HEK293 (cell line): ENCODE measurements around the gene CHIT1.

Experiments used
- CTCF ChIA-PET: fragments of 350-600 bp; formaldehyde crosslinking; extraction: SDS; loops from one replicate; lab custom pipeline; 2021; ENCODE audit warnings: antibody characterized with exemption; lab: Yijun Ruan, JAX
- POLR2A ChIA-PET: fragments of 300-600 bp; formaldehyde crosslinking; extraction: SDS; loops from one replicate; lab custom pipeline; 2020; ENCODE audit warnings: antibody characterized with exemption, inconsistent platforms; lab: Yijun Ruan, JAX
- H3K27ac ChIP-seq: fragments of 200-500 bp; sonication (Bioruptor generic); 2 replicates; pipeline ENCODE4 v1.5.1; 2014; ENCODE audit warnings: low read depth, low read length, control low read depth, inconsistent platforms; ENCODE audit errors: extremely low read depth
- H3K36me3 ChIP-seq, 2 experiments: fragments of 200-500 bp in 1 of 2; sonication (Bioruptor generic) in 1 of 2; 1 replicate in 1 of 2; 2 replicates in 1 of 2; pipeline ENCODE4 v1.5.1; 2014 to 2017; ENCODE audit warnings: inconsistent platforms in 2 of 2, low read length in 2 of 2; ENCODE audit not compliant: control insufficient read depth in 2 of 2, insufficient read depth in 1 of 2
- H3K4me1 ChIP-seq: fragments of 200-500 bp; sonication (Bioruptor generic); 2 replicates; pipeline ENCODE4 v1.5.1; 2014; ENCODE audit warnings: mild to moderate bottlenecking, low read length, inconsistent platforms; ENCODE audit not compliant: control insufficient read depth, insufficient read depth
- H3K4me3 ChIP-seq: 2 replicates; pipeline ENCODE4 v1.5.1; 2011; ENCODE audit warnings: low read depth, mild to moderate bottlenecking, control low read depth, low read length, moderate library complexity
- H3K9me3 ChIP-seq: fragments of 200-500 bp; sonication (Bioruptor generic); 2 replicates; pipeline ENCODE4 v1.5.1; 2014; ENCODE audit warnings: low read depth, low read length, inconsistent platforms; ENCODE audit not compliant: control insufficient read depth, insufficient read depth
- GLIS1 ChIP-seq: fragments of 450-650 bp; formaldehyde crosslinking; IDR thresholded peaks from 2 replicates; pipeline ENCODE4 v1.5.1; 2016; ENCODE audit warnings: missing biosample characterization, missing genetic modification characterization
- KLF16 ChIP-seq: fragments of 450-650 bp; formaldehyde crosslinking; IDR thresholded peaks from 2 replicates; pipeline ENCODE4 v1.5.1; 2017; ENCODE audit warnings: missing biosample characterization, missing genetic modification characterization
- KLF8 ChIP-seq: fragments of 450-650 bp; formaldehyde crosslinking; IDR thresholded peaks from 2 replicates; pipeline ENCODE4 v1.5.1; 2016; ENCODE audit warnings: missing biosample characterization, missing genetic modification characterization
- KLF9 ChIP-seq: fragments of 450-650 bp; formaldehyde crosslinking; IDR thresholded peaks from 2 replicates; pipeline ENCODE4 v1.5.1; 2016; ENCODE audit warnings: missing biosample characterization, missing genetic modification characterization, low read depth
- PRDM1 ChIP-seq: fragments of 450-650 bp; formaldehyde crosslinking; IDR thresholded peaks from 2 replicates; pipeline ENCODE4; 2016; ENCODE audit warnings: missing biosample characterization, missing genetic modification characterization
- RBAK ChIP-seq: fragments of 450-650 bp; formaldehyde crosslinking; IDR thresholded peaks from 2 replicates; pipeline ENCODE4 v1.5.1; 2016; ENCODE audit warnings: missing biosample characterization, missing genetic modification characterization
- TCF7L2 ChIP-seq: IDR thresholded peaks from 2 replicates; pipeline ENCODE4 v1.6.1; 2011; ENCODE audit warnings: low read depth, mild to moderate bottlenecking, inconsistent platforms, low read length, moderate library complexity, borderline replicate concordance
- TRIM28 ChIP-seq: IDR thresholded peaks from 2 replicates; pipeline ENCODE4 v1.6.1; 2011; ENCODE audit warnings: low read length, control low read depth, borderline replicate concordance
- ZNF157 ChIP-seq: fragments of 450-650 bp; formaldehyde crosslinking; IDR thresholded peaks from 2 replicates; pipeline ENCODE4 v1.5.1; 2016; ENCODE audit warnings: missing biosample characterization, missing genetic modification characterization
- ZNF223 ChIP-seq: fragments of 450-650 bp; formaldehyde crosslinking; IDR thresholded peaks from 2 replicates; pipeline ENCODE4 v1.5.1; 2016; ENCODE audit warnings: missing biosample characterization, missing genetic modification characterization
- ZNF404 ChIP-seq: fragments of 450-650 bp; formaldehyde crosslinking; IDR thresholded peaks from 2 replicates; pipeline ENCODE4 v1.5.1; 2017; ENCODE audit warnings: missing biosample characterization, missing genetic modification characterization
- ZNF473 ChIP-seq: fragments of 450-650 bp; formaldehyde crosslinking; IDR thresholded peaks from 2 replicates; pipeline ENCODE4 v1.5.1; 2017; ENCODE audit warnings: missing biosample characterization, missing genetic modification characterization
- ZNF529 ChIP-seq: fragments of 450-650 bp; formaldehyde crosslinking; IDR thresholded peaks from 2 replicates; pipeline ENCODE4 v1.5.1; 2017; ENCODE audit warnings: missing genetic modification characterization, missing biosample characterization; ENCODE audit not compliant: insufficient replicate concordance
- ZNF530 ChIP-seq: fragments of 450-650 bp; formaldehyde crosslinking; IDR thresholded peaks from 2 replicates; pipeline ENCODE4 v1.5.1; 2016; ENCODE audit warnings: low read depth, missing biosample characterization, missing genetic modification characterization
- ZNF549 ChIP-seq: fragments of 450-650 bp; IDR thresholded peaks from 2 replicates; pipeline ENCODE4 v1.5.1; 2018; ENCODE audit warnings: missing biosample characterization, missing genetic modification characterization, mild to moderate bottlenecking, inconsistent platforms, moderate library complexity
- ZNF555 ChIP-seq: fragments of 450-650 bp; formaldehyde crosslinking; conservative IDR thresholded peaks from 2 replicates; pipeline ENCODE4 v1.5.1; 2017; ENCODE audit warnings: missing biosample characterization, mild to moderate bottlenecking, missing genetic modification characterization, inconsistent platforms
- ZNF558 ChIP-seq: fragments of 450-650 bp; formaldehyde crosslinking; IDR thresholded peaks from 2 replicates; pipeline ENCODE4 v1.5.1; 2016; ENCODE audit warnings: missing biosample characterization, missing genetic modification characterization
- ZNF560 ChIP-seq: fragments of 450-650 bp; formaldehyde crosslinking; IDR thresholded peaks from 2 replicates; pipeline ENCODE4 v1.5.1; 2017; ENCODE audit warnings: missing biosample characterization, missing genetic modification characterization, borderline replicate concordance
- ZNF571 ChIP-seq: fragments of 450-650 bp; formaldehyde crosslinking; IDR thresholded peaks from 2 replicates; pipeline ENCODE4 v1.5.0; 2017; ENCODE audit warnings: missing biosample characterization, missing genetic modification characterization
- ZNF585B ChIP-seq: fragments of 450-650 bp; formaldehyde crosslinking; IDR thresholded peaks from 2 replicates; pipeline ENCODE4 v1.5.1; 2016; ENCODE audit warnings: missing biosample characterization, missing genetic modification characterization
- ZNF670 ChIP-seq: fragments of 450-650 bp; formaldehyde crosslinking; IDR thresholded peaks from 2 replicates; pipeline ENCODE4 v1.5.1; 2016; ENCODE audit warnings: missing biosample characterization, missing genetic modification characterization, low read depth
- ZSCAN16 ChIP-seq: fragments of 450-650 bp; formaldehyde crosslinking; IDR thresholded peaks from 2 replicates; pipeline ENCODE4 v1.5.1; 2016; ENCODE audit warnings: missing biosample characterization, missing genetic modification characterization
- TF ChIP-seq, protein P1 (sequence below): fragments of 450-650 bp; formaldehyde crosslinking; conservative IDR thresholded peaks from 2 replicates; pipeline ENCODE4 v1.5.1; 2016; ENCODE audit warnings: low read depth, missing biosample characterization, missing genetic modification characterization
- TF ChIP-seq, protein P2 (sequence below): fragments of 450-650 bp; formaldehyde crosslinking; IDR thresholded peaks from 2 replicates; pipeline ENCODE4 v1.5.1; 2016; ENCODE audit warnings: missing biosample characterization, missing genetic modification characterization
- TF ChIP-seq, protein P3 (sequence below): fragments of 450-650 bp; formaldehyde crosslinking; IDR thresholded peaks from 2 replicates; pipeline ENCODE4 v1.5.1; 2016; ENCODE audit warnings: missing biosample characterization, missing genetic modification characterization

Gene CHIT1

DNA sequence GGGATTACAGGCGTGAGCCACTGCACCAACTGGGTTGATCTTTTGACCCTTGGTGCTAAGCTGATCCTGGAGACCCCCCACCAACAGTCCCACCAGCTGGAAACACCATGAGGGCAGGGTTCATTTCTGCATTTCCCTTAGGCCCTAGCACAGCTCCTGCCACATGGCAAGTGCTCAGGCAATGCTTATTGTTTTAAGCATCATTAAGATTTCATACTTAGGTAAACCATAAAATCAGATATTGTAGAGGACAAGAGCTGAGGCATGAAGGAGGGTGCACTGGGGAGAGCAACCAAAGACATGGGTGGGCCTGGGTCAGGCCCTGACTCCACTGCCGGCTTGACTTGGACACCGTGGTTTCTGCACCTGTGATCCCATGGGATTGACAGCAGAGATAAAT, 17.7 kb downstream of the CHIT1 start (continued):
- TF ChIP-seq, protein P1, sequence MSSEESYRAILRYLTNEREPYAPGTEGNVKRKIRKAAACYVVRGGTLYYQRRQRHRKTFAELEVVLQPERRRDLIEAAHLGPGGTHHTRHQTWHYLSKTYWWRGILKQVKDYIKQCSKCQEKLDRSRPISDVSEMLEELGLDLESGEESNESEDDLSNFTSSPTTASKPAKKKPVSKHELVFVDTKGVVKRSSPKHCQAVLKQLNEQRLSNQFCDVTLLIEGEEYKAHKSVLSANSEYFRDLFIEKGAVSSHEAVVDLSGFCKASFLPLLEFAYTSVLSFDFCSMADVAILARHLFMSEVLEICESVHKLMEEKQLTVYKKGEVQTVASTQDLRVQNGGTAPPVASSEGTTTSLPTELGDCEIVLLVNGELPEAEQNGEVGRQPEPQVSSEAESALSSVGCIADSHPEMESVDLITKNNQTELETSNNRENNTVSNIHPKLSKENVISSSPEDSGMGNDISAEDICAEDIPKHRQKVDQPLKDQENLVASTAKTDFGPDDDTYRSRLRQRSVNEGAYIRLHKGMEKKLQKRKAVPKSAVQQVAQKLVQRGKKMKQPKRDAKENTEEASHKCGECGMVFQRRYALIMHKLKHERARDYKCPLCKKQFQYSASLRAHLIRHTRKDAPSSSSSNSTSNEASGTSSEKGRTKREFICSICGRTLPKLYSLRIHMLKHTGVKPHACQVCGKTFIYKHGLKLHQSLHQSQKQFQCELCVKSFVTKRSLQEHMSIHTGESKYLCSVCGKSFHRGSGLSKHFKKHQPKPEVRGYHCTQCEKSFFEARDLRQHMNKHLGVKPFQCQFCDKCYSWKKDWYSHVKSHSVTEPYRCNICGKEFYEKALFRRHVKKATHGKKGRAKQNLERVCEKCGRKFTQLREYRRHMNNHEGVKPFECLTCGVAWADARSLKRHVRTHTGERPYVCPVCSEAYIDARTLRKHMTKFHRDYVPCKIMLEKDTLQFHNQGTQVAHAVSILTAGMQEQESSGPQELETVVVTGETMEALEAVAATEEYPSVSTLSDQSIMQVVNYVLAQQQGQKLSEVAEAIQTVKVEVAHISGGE (tag by site-specific recombination) = no peak
- TF ChIP-seq ZNF530 (tag by site-specific recombination) = no peak
- no peak for TF ChIP-seq ZNF585B
- no peak for TF ChIP-seq ZNF555 (tag by site-specific recombination)
- no peak for TF ChIP-seq KLF9 (tag by site-specific recombination)
- TF ChIP-seq, protein P2, sequence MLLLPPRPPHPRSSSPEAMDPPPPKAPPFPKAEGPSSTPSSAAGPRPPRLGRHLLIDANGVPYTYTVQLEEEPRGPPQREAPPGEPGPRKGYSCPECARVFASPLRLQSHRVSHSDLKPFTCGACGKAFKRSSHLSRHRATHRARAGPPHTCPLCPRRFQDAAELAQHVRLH = no peak
- TF ChIP-seq RBAK = no peak
- no peak for TF ChIP-seq GLIS1

DNA sequence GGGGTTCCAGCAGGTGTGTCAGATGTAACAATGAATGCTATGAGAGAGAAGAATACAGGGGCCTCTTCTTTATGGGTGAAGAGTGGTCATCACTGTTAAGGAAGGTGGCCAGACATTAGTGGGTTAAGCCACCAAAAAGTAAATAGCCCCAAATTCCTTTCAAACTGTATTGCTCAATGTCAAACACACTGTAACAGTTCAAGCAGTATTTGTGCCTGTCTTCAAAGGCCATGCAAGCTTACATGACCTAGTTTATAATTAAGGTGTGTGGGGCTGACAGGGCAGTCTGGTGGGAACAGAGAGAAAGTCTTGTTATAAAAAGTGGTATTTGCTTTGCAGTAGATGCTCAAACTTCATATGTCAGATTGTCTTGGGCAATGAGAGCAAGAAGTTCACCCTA, 18.5 kb downstream of the CHIT1 start:
- H3K36me3 ChIP-seq = no peaks in the 10 kb centered on the region
- no peak for TF ChIP-seq TRIM28
- TF ChIP-seq, protein P3, sequence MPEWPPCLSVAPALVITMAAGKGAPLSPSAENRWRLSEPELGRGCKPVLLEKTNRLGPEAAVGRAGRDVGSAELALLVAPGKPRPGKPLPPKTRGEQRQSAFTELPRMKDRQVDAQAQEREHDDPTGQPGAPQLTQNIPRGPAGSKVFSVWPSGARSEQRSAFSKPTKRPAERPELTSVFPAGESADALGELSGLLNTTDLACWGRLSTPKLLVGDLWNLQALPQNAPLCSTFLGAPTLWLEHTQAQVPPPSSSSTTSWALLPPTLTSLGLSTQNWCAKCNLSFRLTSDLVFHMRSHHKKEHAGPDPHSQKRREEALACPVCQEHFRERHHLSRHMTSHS (tag by site-specific recombination) = no peak
- no peak for TF ChIP-seq ZNF157
- TF ChIP-seq ZNF473 (tag by site-specific recombination) = no peak
- TF ChIP-seq ZNF223 = no peak
- TF ChIP-seq TCF7L2 = no peak
- TF ChIP-seq ZNF571 = no peak
- no peak for TF ChIP-seq ZNF560
- TF ChIP-seq PRDM1 (tag by site-specific recombination) = no peak
- TF ChIP-seq ZNF529 (tag by site-specific recombination) = no peak
- no peak for TF ChIP-seq ZNF558
- no peak for TF ChIP-seq ZSCAN16 (tag by site-specific recombination)
- TF ChIP-seq ZNF549 (tag by site-specific recombination) = no peak
- TF ChIP-seq ZNF670 (tag by site-specific recombination) = no peak
- no peak for TF ChIP-seq KLF16 (tag by site-specific recombination)
- TF ChIP-seq ZNF404 = no peak
- TF ChIP-seq KLF8 (tag by site-specific recombination) = no peak
- POLR2A ChIA-PET = no interaction called here
- H3K9me3 ChIP-seq = no peaks in the 10 kb centered on the region
- no peak overlapping the region for H3K27ac ChIP-seq
- CTCF ChIA-PET = interaction anchor here (1.0 to 13.0 kb wide), 5 partner anchors 38 to 171 kb away, joined by 3 to 293 read pairs (median 6); no protein-coding TSS in a partner anchor
- no peak overlapping the region for H3K4me3 ChIP-seq
- H3K4me1 ChIP-seq = no peaks in the 10 kb centered on the region
